Measurements from ENCODE around the gene COQ2. TPM values are rescaled to one million over a fixed set of nuclear protein-coding genes. Genes with fewer than 3 reads are reported as not detected.

The COQ2 gene
- total RNA-seq, 1 experiment from 2014 or later = 15.3 TPM

- TF ChIP-seq EZH2 (IDR thresholded peaks at IDR 0.05; ENCODE audit: borderline replicate concordance, low read depth, low read length, poor library complexity, severe bottlenecking) (no peak), CTCF (conservative IDR thresholded peaks at IDR 0.05; ENCODE audit: low read depth, low read length) (no peak)
- intact Hi-C loops (cut with micrococcal nuclease; ENCODE audit: unreplicated experiment) = no loop called here
- POLR2A ChIA-PET (ENCODE audit: low non-redundant PET) = no interaction called here
- no peaks in the 10 kb centered on the region for H3K27me3 ChIP-seq (replicated peaks; ENCODE audit: insufficient read depth, low read depth, low read length, poor library complexity)
- no peaks in the 10 kb centered on the region for H3K36me3 ChIP-seq (ENCODE audit: insufficient read depth, low read length, poor library complexity, severe bottlenecking)
- H3K4me1 ChIP-seq (ENCODE audit: insufficient read depth, low read length, poor library complexity, severe bottlenecking) = no peaks in the 10 kb centered on the region
- CTCF ChIA-PET = no interaction called here
- H3K9me3 ChIP-seq (ENCODE audit: low read depth, low read length, poor library complexity, severe bottlenecking) = no peaks in the 10 kb centered on the region
- no peak overlapping the region for H3K27ac ChIP-seq (ENCODE audit: low read depth, low read length, poor library complexity, severe bottlenecking)
- no peak for DNase-seq (ENCODE audit: low spot score)
- no TSS peak for BruUV-seq (replicated peaks)
- no peak overlapping the region for H3K4me3 ChIP-seq (ENCODE audit: low read depth, low read length, poor library complexity, severe bottlenecking)
Measured at GRCh38 chr4:83269256-83269655, 15.3 kb downstream of the COQ2 start.

- no peak overlapping the region for H3K4me3 ChIP-seq (ENCODE audit: low read depth, low read length, poor library complexity, severe bottlenecking)
- no peaks in the 10 kb centered on the region for H3K4me1 ChIP-seq (ENCODE audit: insufficient read depth, low read length, poor library complexity, severe bottlenecking)
- H3K27me3 ChIP-seq (replicated peaks; ENCODE audit: insufficient read depth, low read depth, low read length, poor library complexity) = no peaks in the 10 kb centered on the region
- DNase-seq (ENCODE audit: low spot score) = no peak
- no TSS peak for BruUV-seq (replicated peaks)
- POLR2A ChIA-PET (ENCODE audit: low non-redundant PET) = no interaction called here
- no peaks in the 10 kb centered on the region for H3K36me3 ChIP-seq (ENCODE audit: insufficient read depth, low read length, poor library complexity, severe bottlenecking)
- no peak overlapping the region for H3K27ac ChIP-seq (ENCODE audit: low read depth, low read length, poor library complexity, severe bottlenecking)
- TF ChIP-seq EZH2 (IDR thresholded peaks at IDR 0.05; ENCODE audit: borderline replicate concordance, low read depth, low read length, poor library complexity, severe bottlenecking) = no peak
- TF ChIP-seq CTCF (conservative IDR thresholded peaks at IDR 0.05; ENCODE audit: low read depth, low read length) = no peak
- H3K9me3 ChIP-seq (ENCODE audit: low read depth, low read length, poor library complexity, severe bottlenecking) = no peaks in the 10 kb centered on the region
- intact Hi-C loops (cut with micrococcal nuclease; ENCODE audit: unreplicated experiment) = no loop called here
- CTCF ChIA-PET = no interaction called here
Measured at GRCh38 chr4:83268491-83268890, 16.1 kb downstream of the COQ2 start.

- H3K36me3 ChIP-seq (ENCODE audit: insufficient read depth, low read length, poor library complexity, severe bottlenecking) = no peaks in the 10 kb centered on the region
- no peaks in the 10 kb centered on the region for H3K27me3 ChIP-seq (replicated peaks; ENCODE audit: insufficient read depth, low read depth, low read length, poor library complexity)
- POLR2A ChIA-PET (ENCODE audit: low non-redundant PET) = no interaction called here
- BruUV-seq (replicated peaks) = no TSS peak
- no peaks in the 10 kb centered on the region for H3K4me1 ChIP-seq (ENCODE audit: insufficient read depth, low read length, poor library complexity, severe bottlenecking)
- TF ChIP-seq CTCF (conservative IDR thresholded peaks at IDR 0.05; ENCODE audit: low read depth, low read length) = no peak
- TF ChIP-seq EZH2 (IDR thresholded peaks at IDR 0.05; ENCODE audit: borderline replicate concordance, low read depth, low read length, poor library complexity, severe bottlenecking) = no peak
- H3K4me3 ChIP-seq (ENCODE audit: low read depth, low read length, poor library complexity, severe bottlenecking) = no peak overlapping the region
- no peak overlapping the region for H3K27ac ChIP-seq (ENCODE audit: low read depth, low read length, poor library complexity, severe bottlenecking)
- intact Hi-C loops (cut with micrococcal nuclease; ENCODE audit: unreplicated experiment) = no loop called here
- CTCF ChIA-PET = no interaction called here
- DNase-seq (ENCODE audit: low spot score) = no peak
- H3K9me3 ChIP-seq (ENCODE audit: low read depth, low read length, poor library complexity, severe bottlenecking) = no peaks in the 10 kb centered on the region
Measured at GRCh38 chr4:83267830-83268475, 16.6 kb downstream of the COQ2 start.

Measured in A673 (cell line).